Transverse colon (tissue), 4 donors: ENCODE data around the gene STARD10. TPM values are rescaled to one million over a fixed set of nuclear protein-coding genes. Genes with fewer than 3 reads are reported as not detected.

Experiments used
- DNase-seq: peaks from one replicate; pipeline ENCODE4 v3.0.0-alpha.2; 2019
- H3K27ac ChIP-seq, 4 donors: fragments of 200-600 bp; sonication (generic); 2 replicates each; pipeline ENCODE4 v1.5.1; 2016 to 2018; ENCODE audit warnings: inconsistent platforms in 4 of 4
- H3K27me3 ChIP-seq: fragments of 200-600 bp; sonication (generic); 2 replicates; pipeline ENCODE4 v1.5.1; 2017; ENCODE audit warnings: inconsistent platforms
- H3K36me3 ChIP-seq, 4 donors: fragments of 200-600 bp; sonication (generic); 2 replicates each; pipeline ENCODE4 v1.5.1; 2017 to 2019; ENCODE audit warnings: inconsistent platforms in 4 of 4
- H3K4me1 ChIP-seq, 4 donors: fragments of 200-600 bp; sonication (generic); 2 replicates each; pipeline ENCODE4 v1.5.1; 2017 to 2020; ENCODE audit warnings: inconsistent platforms in 4 of 4
- H3K4me3 ChIP-seq, 4 donors: fragments of 200-600 bp; sonication (generic); 1 replicate in 1 of 4; 2 replicates in 3 of 4; pipeline versions ENCODE4 v1.5.1 to v1.6.1; 2017 to 2019; ENCODE audit warnings: inconsistent platforms in 4 of 4
- H3K9me3 ChIP-seq, 2 donors: fragments of 200-600 bp; sonication (generic); 2 replicates each; pipeline ENCODE4 v1.5.1; 2017 to 2019; ENCODE audit warnings: inconsistent platforms in 2 of 2
- CTCF ChIP-seq, 5 experiments: fragments of 200-600 bp in 3 of 5; fragments of 450-650 bp in 2 of 5; sonication (generic) in 3 of 5; IDR thresholded peaks; 1 replicate in 2 of 5; 2 replicates in 3 of 5; pipeline ENCODE4 v1.5.1; 2016 to 2017; ENCODE audit warnings: antibody characterized with exemption in 5 of 5, inconsistent platforms in 3 of 5, mild to moderate bottlenecking in 2 of 5, moderate library complexity in 1 of 5
- EP300 ChIP-seq: sonication (generic); formaldehyde crosslinking; IDR thresholded peaks from one replicate; pipeline ENCODE4 v1.6.1; 2017; ENCODE audit warnings: antibody characterized with exemption, low read depth
- POLR2A ChIP-seq: fragments of 450-650 bp; IDR thresholded peaks from one replicate; pipeline ENCODE4 v1.6.1; 2016; ENCODE audit warnings: antibody characterized with exemption, mild to moderate bottlenecking, moderate library complexity
- POLR2AphosphoS5 ChIP-seq, 3 donors: sonication (generic); formaldehyde crosslinking; IDR thresholded peaks; one replicate each; pipeline ENCODE4 v1.6.1; 2016; ENCODE audit warnings: antibody characterized with exemption in 3 of 3
- WGBS, 2 donors: methylation state at CpG; one replicate each; pipeline ENCODE4 v1.1.5; 2018; ENCODE audit warnings: low coverage in 1 of 2; 5-methylcytosine and 5-hydroxymethylcytosine counted together
- in situ Hi-C, 4 donors: fragments of 200-750 bp; cut with MboI; loops; one replicate each; pipeline versions ENCODE4 v1.15.0 to v1.15.1; 2017; ENCODE audit warnings: low sequenced_read_pairs in 3 of 4, low pct_ligation_motif_present in 1 of 4, low pct_unique_long_range_greater_than_20kb in 1 of 4
- intact Hi-C: fragments of 100-400 bp; cut with DNase I; formaldehyde crosslinking; loops from one replicate; pipeline ENCODE4 v1.15.1; 2023; ENCODE audit warnings: low total_unique reads
- total RNA-seq, 4 donors: library from RNA; depleted of rRNA; stranded (reverse); fragments of >200 nt; gene quantifications; one replicate each; pipeline ENCODE4 v1.1.0, GENCODE V29; 2016

Gene STARD10
- total RNA-seq, 4 donors from 2014 or later = 82.7 to 714 (median 225) TPM

GRCh38 chr11:72799441-72799840, 5.6 kb upstream of the STARD10 start:
- WGBS, 2 donors = 50 to 70% methylated on average over 4 of the region's 4 CpGs
- H3K4me1 ChIP-seq = peaks cover 0 to 4% (median under 1%) of the 10 kb centered on the region in 4 donors
- TF ChIP-seq EP300 (no peak), CTCF (IDR thresholded peaks at IDR 0.05) (no peak), POLR2AphosphoS5 (IDR thresholded peaks at IDR 0.05) (no peak), POLR2A (no peak)
- no peaks in the 10 kb centered on the region for H3K36me3 ChIP-seq
- H3K27me3 ChIP-seq = no peaks in the 10 kb centered on the region
- no peaks in the 10 kb centered on the region for H3K9me3 ChIP-seq
- H3K27ac ChIP-seq = no peak overlapping the region
- no peak for DNase-seq
- intact Hi-C loops = no loop called here
- no peak overlapping the region for H3K4me3 ChIP-seq
- in situ Hi-C loops = loop anchor here (5.0 to 10.0 kb wide), 2 partner anchors 72 to 75 kb away; no protein-coding TSS in a partner anchor

- in situ Hi-C loops = loop anchor here (5.0 to 10.0 kb wide), 2 partner anchors 71 to 74 kb away; no protein-coding TSS in a partner anchor
These were observed 4.5 kb upstream of the STARD10 start for GRCh38 chr11:72798361-72798760.

GRCh38 chr11:72793076-72793424, 797 bp downstream of the STARD10 start:
- in situ Hi-C loops = loop anchor here in 3 of 4 donors (10.0 kb wide), 1 partner anchor 68 kb away; no protein-coding TSS in a partner anchor

More at GRCh38 chr11:72798361-72798760, 4.5 kb upstream of the STARD10 start:
- no peak overlapping the region for H3K27ac ChIP-seq
- WGBS, 2 donors = 80 to 87% methylated on average over 3 to 4 of the region's 4 CpGs
- no peak overlapping the region for H3K4me3 ChIP-seq
- no peaks in the 10 kb centered on the region for H3K9me3 ChIP-seq
- DNase-seq = no peak
- intact Hi-C loops = no loop called here
- peaks cover 0 to 10% (median 4%) of the 10 kb centered on the region in 4 donors for H3K4me1 ChIP-seq
- H3K36me3 ChIP-seq = no peaks in the 10 kb centered on the region
- H3K27me3 ChIP-seq = no peaks in the 10 kb centered on the region
- TF ChIP-seq POLR2A (no peak), POLR2AphosphoS5 (IDR thresholded peaks at IDR 0.05) (no peak), CTCF (IDR thresholded peaks at IDR 0.05) (no peak), EP300 (no peak)

More at GRCh38 chr11:72793076-72793424, 797 bp downstream of the STARD10 start:
- Histone ChIP-seq H3K27me3 (no peaks in the 10 kb centered on the region), H3K4me3 (peak overlapping the region in 1 of 4 donors; percentile 74), H3K9me3 (no peaks in the 10 kb centered on the region), H3K4me1 (peaks cover 6 to 28% (median 16%) of the 10 kb centered on the region in 4 donors), H3K27ac (peak overlapping the region; percentile 87 to 95 (median 93)), H3K36me3 (no peaks in the 10 kb centered on the region)
- 58 to 59% methylated on average over 2 of the region's 2 CpGs for WGBS, 2 donors
- intact Hi-C loops = loop anchor here (5.0 kb wide), 1 partner anchor 66 kb away; no protein-coding TSS in a partner anchor
- no peak for DNase-seq
- TF ChIP-seq POLR2A (no peak), POLR2AphosphoS5 (IDR thresholded peaks at IDR 0.05) (no peak), CTCF (IDR thresholded peaks at IDR 0.05) (no peak), EP300 (no peak)
